NCI-H1436 treated with DMSO at 0.1 percent for 48 hours (cell line): Measurements from ENCODE around the gene ITPRIPL2.

Experiments
- DNase-seq: peaks from one replicate; lab custom pipeline; 2025; lab: John Stamatoyannopoulos, UW

ITPRIPL2 gene

DNA sequence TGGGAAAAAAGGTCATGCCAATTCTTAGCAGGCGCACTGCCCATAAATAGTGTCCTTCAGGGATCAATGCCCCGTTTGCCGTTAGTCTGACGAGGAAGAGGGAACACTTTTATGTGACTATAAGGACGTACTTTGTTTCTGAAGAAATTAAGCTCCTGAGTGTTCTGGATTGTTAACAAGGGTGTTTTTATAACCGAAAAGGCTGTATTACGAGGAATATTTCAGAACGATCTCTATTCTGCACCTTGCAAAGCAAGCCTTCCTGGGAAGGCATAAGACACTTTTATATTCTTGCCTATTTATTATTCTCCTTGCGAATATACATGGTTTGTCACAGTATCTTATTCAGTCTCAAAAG, 29.8 kb downstream of the ITPRIPL2 start:
- DNase-seq = no peak

- no peak for DNase-seq
These were observed 31.2 kb downstream of the ITPRIPL2 start for GRCh38 chr16:19145010-19145409.

DNA sequence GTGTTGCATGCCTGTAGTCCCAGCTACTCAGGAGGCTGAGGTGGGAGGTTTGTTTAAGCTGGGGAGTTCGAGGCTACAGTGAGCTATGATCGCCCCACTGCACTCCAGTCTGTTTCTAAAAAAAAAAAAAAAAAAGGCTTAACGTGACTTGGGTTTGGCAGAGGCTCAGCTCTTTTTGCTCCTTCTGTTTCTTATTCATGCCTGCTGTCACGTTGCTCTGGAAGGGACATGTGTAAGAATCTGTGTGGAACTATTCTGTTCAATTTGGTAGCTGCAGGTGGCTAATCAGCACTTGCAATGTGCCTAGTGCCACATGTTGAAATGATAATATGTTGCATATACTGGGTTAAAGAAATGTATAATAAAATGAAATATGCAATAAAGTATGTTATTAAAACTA, 33.4 kb downstream of the ITPRIPL2 start:
- DNase-seq = no peak

DNA sequence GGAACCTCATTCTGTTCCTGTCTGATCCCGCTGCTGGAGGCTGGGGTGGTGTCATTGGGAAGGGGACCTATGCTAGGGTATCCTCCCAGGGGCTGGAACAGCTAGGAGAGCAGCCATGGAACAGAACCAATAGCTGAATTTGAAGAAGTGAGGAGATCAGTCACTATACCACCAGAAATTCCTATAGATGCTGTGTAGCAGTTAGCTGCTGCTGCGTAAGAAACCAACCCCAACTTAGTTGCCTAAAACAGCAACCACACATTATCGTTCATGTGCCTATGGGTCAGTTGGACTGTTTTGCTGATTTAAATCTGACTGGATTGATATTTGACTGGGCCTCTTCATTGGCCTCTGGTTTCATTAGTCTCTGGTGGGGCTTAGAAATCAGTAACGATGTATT, 33.9 kb downstream of the ITPRIPL2 start:
- no peak for DNase-seq

DNA sequence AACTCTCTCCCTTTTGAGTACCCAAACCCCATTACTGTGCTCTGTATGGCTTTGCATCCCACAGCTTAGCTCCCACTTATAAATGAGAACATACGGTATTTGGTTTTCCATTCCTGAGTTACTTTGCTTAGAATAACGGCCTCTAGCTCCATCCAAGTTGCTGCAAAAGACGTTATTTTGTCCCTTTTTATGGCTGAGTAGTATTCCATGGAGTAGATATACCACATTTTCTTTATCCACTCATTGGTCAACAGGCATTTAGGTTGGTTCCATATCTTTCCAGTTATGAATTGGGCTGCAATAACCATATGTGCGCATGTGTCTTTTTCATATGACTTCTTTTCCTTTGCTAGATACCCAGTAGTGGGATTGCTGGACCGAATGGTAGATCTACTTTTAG, 34.4 kb downstream of the ITPRIPL2 start:
- no peak for DNase-seq

DNA sequence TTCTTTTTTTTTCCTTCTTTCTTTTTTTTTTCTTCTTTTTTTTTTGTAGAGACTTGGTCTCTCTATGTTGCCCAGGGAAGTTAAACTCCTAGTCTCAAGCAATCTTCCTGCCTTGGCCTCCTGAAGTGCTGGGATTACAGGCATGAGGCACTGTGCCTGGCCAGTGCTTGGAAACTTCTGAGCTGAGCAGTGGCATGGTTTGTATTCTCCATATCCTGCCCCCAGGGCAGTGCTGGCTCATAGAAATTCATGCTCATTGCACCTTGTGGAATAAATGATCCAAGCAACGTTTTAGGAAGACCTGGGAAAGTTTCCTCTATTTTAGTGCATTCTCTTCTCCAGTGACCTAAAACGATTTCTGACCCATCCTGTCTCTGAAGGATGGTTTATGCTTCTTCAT, 37.5 kb downstream of the ITPRIPL2 start:
- no peak for DNase-seq

DNA sequence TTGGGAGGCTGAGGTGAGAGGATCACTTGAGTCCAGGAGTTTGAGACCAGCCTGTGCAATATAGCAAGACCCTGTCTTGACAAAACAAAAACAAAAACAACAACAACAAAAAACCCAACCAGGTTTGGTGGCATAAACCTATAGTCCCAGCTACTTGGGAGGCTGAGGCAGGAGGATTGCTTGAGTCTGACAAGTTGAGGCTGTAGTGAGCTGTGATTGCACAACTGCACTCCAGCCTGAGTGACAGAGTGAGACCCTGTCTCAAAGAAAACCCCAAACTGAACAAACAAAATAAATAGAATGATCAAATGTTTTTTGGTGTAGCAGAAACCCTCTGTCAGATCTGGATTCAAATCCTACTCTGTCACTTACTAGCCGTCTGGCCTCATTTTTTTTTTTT, 38.3 kb downstream of the ITPRIPL2 start:
- DNase-seq = no peak

- no peak for DNase-seq
These were observed 40.1 kb downstream of the ITPRIPL2 start for GRCh38 chr16:19153876-19154275.

- no peak for DNase-seq
These were observed 48.3 kb downstream of the ITPRIPL2 start for GRCh38 chr16:19162085-19162484.

- no peak for DNase-seq
These were observed 49.5 kb downstream of the ITPRIPL2 start for GRCh38 chr16:19163215-19163614.

DNA sequence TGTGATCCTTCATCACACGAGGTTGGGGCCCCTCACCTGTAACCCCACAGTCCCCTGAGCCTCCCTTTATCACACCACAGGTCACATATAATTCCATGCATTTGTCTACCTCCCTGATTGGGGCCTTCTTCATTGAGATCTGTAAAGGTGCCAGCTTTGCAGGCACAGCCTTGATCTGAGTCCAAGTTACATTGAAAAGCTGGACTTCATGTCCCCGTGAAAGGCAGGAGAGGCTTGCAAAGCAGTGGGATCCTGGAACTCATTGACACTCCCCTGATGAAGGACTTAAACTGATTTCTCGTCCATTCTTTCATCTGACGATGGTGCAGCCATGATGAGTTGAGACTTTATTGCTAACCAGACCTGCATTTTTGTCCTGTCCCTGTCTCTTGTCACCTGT, 50.5 kb downstream of the ITPRIPL2 start:
- no peak for DNase-seq

GRCh38 chr16:19165101-19165500, 51.3 kb downstream of the ITPRIPL2 start:
- no peak for DNase-seq

- peak; percentile 55 for DNase-seq
These were observed 52.7 kb downstream of the ITPRIPL2 start for GRCh38 chr16:19166500-19166899.

DNA sequence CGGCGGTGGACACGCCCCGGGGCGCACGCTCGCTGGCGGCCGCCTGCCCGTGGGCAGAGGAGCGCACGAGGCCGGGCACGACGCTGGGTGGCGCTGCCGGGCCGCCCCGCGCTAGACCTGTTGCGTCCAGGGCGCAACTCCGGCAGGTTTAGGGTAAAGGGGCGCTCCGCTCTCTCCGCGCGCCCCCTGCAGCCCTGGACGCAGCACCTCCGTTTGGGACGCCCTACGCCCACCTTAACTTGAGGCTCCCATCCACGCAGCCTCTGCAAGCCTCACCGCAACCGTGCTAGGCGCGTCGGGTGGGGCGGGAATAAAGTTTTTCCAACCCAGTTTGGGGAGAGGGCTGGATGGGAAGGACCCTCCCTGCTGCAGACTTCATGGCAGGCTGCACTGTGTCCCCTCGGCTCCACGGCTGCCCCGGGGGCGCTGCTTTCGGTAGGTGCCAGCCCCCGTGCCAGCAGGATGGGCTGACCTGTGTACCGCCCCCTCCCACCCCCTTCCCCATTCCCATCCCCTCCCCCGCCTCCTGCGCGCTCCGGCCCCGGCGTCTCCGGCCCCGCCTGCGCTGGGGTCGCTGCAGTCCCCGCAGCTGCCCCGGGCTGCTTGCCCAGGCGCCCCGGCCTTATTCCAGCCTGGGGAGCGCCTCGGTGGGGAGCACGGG, 54.1 kb downstream of the ITPRIPL2 start, which contains the start of gene SYT17:
Gene SYT17 (plus strand): TSS at position 531 of the 661 bp plus-strand sequence. CDS start 407 bp downstream, outside the sequence.
- DNase-seq = peak; percentile 52

DNA sequence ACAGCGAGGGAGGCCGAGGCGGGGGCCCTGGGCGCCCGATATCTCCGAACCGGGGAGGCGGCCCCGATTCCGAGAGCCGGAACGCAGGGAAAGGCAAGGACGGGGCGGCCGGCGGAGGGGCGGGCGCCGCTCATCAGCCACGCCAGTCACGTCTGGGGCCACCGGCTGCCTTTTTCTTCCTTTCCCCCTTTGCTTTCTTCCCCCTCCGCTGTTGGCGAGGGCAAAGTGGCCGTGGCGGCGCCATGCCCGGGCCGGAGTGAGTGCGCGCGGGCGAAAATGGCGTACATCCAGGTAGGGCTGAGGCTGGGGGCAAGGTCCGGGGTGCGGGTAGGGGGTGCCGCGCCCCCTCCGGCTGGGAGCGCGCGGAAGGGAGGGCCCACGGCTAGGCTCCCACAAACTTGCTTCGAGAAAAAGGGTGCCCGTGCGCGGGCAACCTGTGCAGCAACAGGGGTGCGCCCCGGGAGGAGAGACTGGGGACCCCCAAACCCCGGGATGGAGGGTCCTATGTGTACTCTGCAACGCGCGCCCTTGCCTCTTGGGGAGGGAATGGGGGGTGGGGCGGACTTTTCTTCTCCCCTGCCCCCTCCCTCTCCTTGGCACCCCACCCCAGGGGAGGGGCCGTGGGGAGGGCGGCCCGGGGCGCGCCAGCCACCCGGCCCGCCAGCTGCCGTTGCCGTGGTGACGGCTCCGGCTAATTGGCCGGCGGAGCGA, 54.8 kb downstream of the ITPRIPL2 start:
- peak; percentile 23 for DNase-seq

GRCh38 chr16:19169082-19169639, 55.4 kb downstream of the ITPRIPL2 start:
- DNase-seq = no peak

- DNase-seq = no peak
These were observed 56.4 kb downstream of the ITPRIPL2 start for GRCh38 chr16:19170043-19170655.
